Left cardiac atrium (tissue), 4 donors: Measurements from ENCODE around the gene ARHGEF1. TPM values are rescaled to one million over a fixed set of nuclear protein-coding genes. Genes with fewer than 3 reads are reported as not detected.

Experiments used
- ATAC-seq, 2 donors: fragments of 200-7000 bp; cut with Tn5 transposase; one replicate each; pipeline ENCODE4 v1.9.1; 2020; ENCODE audit warnings: mild to moderate bottlenecking in 2 of 2, moderate library complexity in 2 of 2
- DNase-seq: peaks from one replicate; pipeline ENCODE4 v3.0.0-alpha.2; 2020
- intact Hi-C, 2 donors: fragments of 100-400 bp; cut with DNase I; formaldehyde crosslinking; loops; one replicate each; pipeline versions ENCODE4 v1.14.1 to v1.15.1; 2022 to 2023
- long read RNA-seq: library from polyadenylated mRNA; unstranded; transcript quantifications from one replicate; pipeline ENCODE4 v2.0.0, GENCODE V29; 2021
- total RNA-seq, 2 donors: library from RNA; stranded (reverse); fragmentation: NEBNext Ultra II Directional; extraction: Animal tissue kit (Norgen Biotek cat#: 25700); gene quantifications; one replicate each; pipeline ENCODE4 v1.2.1, GENCODE V29; 2021
- donor health status: DM: no; HTN: yes; CAD: no.
- donor health status: DM: no; HTN: yes; CAD: no; lungs with severe emphysema.
- donor health status: DM: yes; HTN: yes; CAD: no.
- donor health status: Dilated cardiomyopathy.

ARHGEF1 gene, protein sequence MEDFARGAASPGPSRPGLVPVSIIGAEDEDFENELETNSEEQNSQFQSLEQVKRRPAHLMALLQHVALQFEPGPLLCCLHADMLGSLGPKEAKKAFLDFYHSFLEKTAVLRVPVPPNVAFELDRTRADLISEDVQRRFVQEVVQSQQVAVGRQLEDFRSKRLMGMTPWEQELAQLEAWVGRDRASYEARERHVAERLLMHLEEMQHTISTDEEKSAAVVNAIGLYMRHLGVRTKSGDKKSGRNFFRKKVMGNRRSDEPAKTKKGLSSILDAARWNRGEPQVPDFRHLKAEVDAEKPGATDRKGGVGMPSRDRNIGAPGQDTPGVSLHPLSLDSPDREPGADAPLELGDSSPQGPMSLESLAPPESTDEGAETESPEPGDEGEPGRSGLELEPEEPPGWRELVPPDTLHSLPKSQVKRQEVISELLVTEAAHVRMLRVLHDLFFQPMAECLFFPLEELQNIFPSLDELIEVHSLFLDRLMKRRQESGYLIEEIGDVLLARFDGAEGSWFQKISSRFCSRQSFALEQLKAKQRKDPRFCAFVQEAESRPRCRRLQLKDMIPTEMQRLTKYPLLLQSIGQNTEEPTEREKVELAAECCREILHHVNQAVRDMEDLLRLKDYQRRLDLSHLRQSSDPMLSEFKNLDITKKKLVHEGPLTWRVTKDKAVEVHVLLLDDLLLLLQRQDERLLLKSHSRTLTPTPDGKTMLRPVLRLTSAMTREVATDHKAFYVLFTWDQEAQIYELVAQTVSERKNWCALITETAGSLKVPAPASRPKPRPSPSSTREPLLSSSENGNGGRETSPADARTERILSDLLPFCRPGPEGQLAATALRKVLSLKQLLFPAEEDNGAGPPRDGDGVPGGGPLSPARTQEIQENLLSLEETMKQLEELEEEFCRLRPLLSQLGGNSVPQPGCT
- 10 to 100 TPM; 47.0 to 59.1 TPM for total RNA-seq
- long read RNA-seq, transcript ARHGEF1-203 (29 exons, 3,243 nt): major isoform, 7 of 26 reads
- long read RNA-seq, partial matches to known transcripts: 10 of 26 reads
- long read RNA-seq, other reads (novel, unspliced or antisense): 9 of 26 reads

- DNase-seq (peak; percentile 79), ATAC-seq (peak; percentile 46 to 52)
- intact Hi-C loops: no loop called here
Measured at GRCh38 chr19:41882568-41883462, at the start of gene ARHGEF1. ARHGEF1 (plus strand) TSS chr19:41883184; CDS start chr19:41888083, 4,899 bp downstream.

- no peak for ATAC-seq
- intact Hi-C loops: no loop called here
- no peak for DNase-seq
Measured at GRCh38 chr19:41837981-41838708, 44.8 kb upstream of the ARHGEF1 start.

DNA sequence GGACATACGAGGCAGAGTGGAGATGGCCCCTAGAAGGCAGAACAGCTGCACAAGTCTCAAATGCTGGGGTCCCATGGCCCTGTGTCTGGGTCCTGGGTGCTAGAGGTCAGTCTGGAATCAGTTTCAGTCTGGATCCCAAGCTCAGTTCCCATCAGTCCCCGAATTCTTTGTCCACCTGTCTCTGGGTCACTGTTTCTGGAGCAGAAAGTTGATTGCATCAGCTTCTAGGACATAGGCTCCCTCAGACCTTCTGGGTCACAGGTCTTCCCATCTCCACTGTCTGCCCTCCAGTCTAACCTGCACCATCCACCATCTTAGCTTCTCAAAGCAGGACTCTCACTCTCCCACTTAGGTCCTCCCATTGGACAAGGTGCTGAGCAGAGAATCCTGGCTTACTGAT lies 43.8 kb upstream of the ARHGEF1 start:
- DNase-seq (no peak), ATAC-seq (no peak)
- intact Hi-C loops: no loop called here

- intact Hi-C loops: no loop called here
- ATAC-seq: no peak
- no peak for DNase-seq
Measured at GRCh38 chr19:41843371-41843770, 39.6 kb upstream of the ARHGEF1 start.

- no peak for ATAC-seq
- intact Hi-C loops: no loop called here
- no peak for DNase-seq
Measured at GRCh38 chr19:41844601-41845000, 38.4 kb upstream of the ARHGEF1 start, which contains the start of gene LYPD4. LYPD4 (minus strand) TSS chr19:41844683; CDS start chr19:41839285, 5,398 bp downstream.

DNA sequence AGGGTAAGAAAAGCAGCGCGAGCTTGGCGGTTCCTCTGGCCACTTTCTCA lies 38.2 kb upstream of the ARHGEF1 start, which contains the start of gene DMRTC2:
Gene DMRTC2, plus strand, starts transcription at position 42 of the 50 bp plus-strand sequence. CDS start 2,387 bp downstream, outside the sequence.
- intact Hi-C loops: no loop called here
- ATAC-seq: no peak
- DNase-seq: no peak

DNA sequence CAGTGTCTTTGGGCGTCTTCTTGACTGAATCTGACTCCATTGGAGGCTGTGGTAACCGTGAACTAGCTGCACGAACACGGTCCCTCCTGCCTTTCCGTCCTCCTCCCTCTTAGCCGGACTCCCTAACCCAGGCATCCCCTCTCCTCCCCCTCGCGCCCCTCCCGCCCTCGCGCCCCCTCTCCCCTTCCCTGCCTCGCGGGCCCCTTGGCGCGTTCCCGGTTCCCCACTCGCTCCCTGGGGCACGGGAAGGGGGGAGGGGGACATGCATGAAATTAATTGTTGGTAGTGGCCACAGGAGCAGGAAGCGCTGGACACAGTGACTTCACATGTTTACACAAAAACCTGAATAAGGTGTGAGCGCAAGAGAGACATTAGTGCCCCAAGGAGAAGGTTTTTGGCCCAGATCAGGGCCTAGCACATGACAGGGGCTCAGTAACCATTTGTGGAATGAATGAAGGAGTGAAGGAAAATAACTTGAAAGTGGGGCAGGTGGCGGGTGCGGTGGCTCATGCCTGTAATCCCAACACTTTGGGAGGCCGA lies 37.9 kb upstream of the ARHGEF1 start:
- intact Hi-C loops: no loop called here
- ATAC-seq: no peak
- DNase-seq: no peak

DNA sequence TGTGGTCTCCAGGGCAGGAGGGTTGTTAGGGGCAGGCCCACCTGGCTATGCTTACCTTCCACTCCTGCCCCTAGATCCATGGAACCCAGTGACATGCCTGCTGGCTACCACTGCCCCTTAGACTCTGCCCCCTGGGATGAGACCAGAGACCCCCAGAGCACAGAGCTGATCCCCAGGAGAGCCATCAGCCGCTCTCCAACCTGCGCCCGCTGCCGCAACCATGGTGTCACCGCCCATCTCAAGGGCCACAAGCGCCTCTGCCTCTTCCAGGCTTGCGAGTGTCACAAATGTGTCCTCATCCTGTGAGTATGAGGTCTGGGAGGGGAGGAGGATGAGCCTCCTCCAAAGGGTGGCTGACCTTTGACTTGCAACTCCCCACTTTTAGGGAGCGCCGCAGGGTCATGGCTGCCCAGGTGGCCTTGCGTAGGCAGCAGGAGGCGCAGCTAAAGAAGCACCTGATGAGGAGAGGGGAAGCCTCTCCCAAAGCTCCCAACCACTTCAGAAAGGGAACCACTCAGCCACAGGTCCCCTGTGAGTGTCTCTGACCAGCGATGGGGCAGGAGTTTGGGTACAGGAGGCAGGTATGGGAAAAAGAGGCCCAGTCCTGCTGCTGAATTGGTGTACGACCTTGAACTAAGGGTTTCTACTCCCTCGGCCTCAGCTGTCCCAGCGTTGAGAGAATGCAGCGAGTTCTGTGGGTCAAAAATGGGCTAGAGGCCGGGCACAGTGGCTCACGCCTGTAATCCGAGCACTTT lies 35.5 kb upstream of the ARHGEF1 start:
- DNase-seq: no peak
- ATAC-seq: no peak
- intact Hi-C loops: no loop called here

DNA sequence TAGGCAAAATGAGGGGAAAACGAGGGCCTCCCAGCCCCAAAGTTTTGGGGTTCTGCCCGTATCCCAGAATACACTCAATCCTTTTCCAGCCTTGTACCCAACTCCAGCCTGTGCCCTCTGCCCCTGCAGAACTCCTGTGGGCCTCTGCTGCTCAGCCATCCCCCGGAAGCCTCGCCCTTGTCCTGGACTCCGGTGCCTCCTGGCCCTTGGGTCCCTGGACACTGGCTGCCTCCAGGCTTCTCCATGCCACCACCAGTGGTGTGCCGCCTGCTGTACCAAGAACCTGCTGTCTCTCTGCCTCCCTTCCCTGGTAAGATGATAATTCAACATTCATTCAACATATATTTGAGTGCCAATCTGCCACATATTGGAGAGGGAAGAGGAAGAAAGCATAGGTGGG lies 34.3 kb upstream of the ARHGEF1 start:
- intact Hi-C loops: no loop called here
- DNase-seq: no peak

GRCh38 chr19:41849067-41849466 lies 33.9 kb upstream of the ARHGEF1 start:
- ATAC-seq (no peak), DNase-seq (no peak)
- intact Hi-C loops: no loop called here

More for the DNA sequence above, 34.3 kb upstream of the ARHGEF1 start:
- ATAC-seq: no peak

GRCh38 chr19:41850381-41850780 lies 32.6 kb upstream of the ARHGEF1 start:
- ATAC-seq: no peak
- DNase-seq: no peak
- intact Hi-C loops: no loop called here

DNA sequence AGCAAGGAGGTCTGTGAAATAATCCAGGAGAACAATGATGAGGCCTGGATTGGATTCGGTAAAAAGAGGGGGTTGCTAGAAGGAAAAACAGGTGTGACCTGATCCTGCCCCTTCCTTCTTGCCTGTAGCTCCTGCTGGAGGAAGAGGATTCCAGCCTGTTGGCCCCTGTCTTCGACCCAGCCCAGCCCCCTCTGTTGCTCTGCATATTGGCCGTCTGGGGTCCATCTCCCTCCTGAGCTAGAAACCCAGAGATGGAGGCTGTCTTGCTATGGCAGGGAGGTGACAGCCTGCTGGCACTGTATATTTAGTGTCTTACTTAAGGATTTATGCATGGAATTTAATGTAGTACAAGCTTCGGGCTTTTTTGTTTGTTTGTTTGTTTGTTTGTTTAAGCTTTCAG lies 31.5 kb upstream of the ARHGEF1 start:
- intact Hi-C loops: no loop called here
- DNase-seq: no peak
- no peak for ATAC-seq

DNA sequence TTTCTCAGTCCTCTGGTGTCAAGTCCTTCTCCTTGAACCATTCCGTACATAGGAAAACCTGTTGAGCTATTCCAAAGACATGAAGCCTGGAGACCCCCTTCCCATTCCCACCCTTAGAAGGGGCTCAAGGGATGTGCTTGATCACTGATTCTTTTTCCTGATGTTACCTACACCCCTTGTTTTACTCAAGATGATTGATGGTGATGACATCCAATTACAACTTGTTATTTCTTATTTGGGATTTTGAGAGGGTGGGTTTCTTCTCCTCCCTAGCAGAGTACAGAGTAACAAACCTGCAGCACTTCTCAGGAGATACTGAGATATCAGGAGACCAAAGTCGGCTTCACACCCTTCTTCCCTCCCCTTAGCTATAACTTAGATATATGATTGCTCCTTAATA lies 29.6 kb upstream of the ARHGEF1 start:
- ATAC-seq: no peak
- DNase-seq: no peak
- intact Hi-C loops: no loop called here

GRCh38 chr19:41853768-41854167 lies 29.2 kb upstream of the ARHGEF1 start:
- DNase-seq: no peak
- ATAC-seq: no peak
- intact Hi-C loops: no loop called here

DNA sequence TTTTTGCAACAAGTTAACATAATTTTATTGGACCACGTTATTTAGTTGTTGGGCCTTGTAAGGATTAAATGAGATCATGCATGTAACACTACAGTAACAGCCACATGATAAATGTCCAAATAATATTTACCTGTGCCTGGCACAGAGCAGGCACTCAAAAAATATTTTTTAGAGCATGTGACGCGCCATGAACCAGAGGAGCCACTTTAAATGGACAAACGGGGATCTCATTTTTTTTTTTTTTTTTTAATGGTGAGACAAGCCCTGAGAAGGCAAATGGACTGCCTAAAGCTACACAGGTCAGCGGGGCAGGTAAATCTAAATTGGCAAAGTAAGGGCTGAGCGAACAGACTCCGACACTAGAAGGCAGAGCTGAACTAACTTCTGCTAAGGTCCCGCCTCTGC lies 23.8 kb upstream of the ARHGEF1 start:
- DNase-seq (no peak), ATAC-seq (no peak)
- intact Hi-C loops: no loop called here

- ATAC-seq (peak; percentile 96 to 97), DNase-seq (peak; percentile 98)
- intact Hi-C loops: no loop called here
Measured at GRCh38 chr19:41859618-41860418, 23.2 kb upstream of the ARHGEF1 start, which contains the start of gene RPS19. RPS19 (plus strand) TSS chr19:41860255; CDS start chr19:41860775, 520 bp downstream.
